WTC11 (cell line): ENCODE measurements around the gene C1orf159. TPM values are rescaled to one million over a fixed set of nuclear protein-coding genes. Genes with fewer than 3 reads are reported as not detected.

ENCODE experiments used
- ATAC-seq: fragments of 200-7000 bp; cut with Tn5 transposase; 2 replicates; pipeline ENCODE4 v1.10.0; 2021; ENCODE audit warnings: mild to moderate bottlenecking, moderate library complexity
- CTCF ChIA-PET: fragments of 300-600 bp; sonication (Branson Sonifier 250); formaldehyde crosslinking; loops from one replicate; lab custom pipeline; 2021; ENCODE audit warnings: antibody characterized with exemption; lab: Charles Lee
- POLR2A ChIA-PET: fragments of 350-600 bp; sonication (Branson Sonifier 250); formaldehyde crosslinking; loops from one replicate; lab custom pipeline; 2021; ENCODE audit warnings: antibody characterized with exemption; lab: Charles Lee
- DNase-seq: peaks from one replicate; pipeline ENCODE4 v3.0.0; 2021; ENCODE audit warnings: low spot score
- H3K27ac Mint-ChIP-seq: 2 replicates; pipeline ENCODE4 v1.8.0; 2021; ENCODE audit warnings: mixed read lengths
- H3K27me3 Mint-ChIP-seq: 2 replicates; pipeline ENCODE4 v1.8.0; 2021; ENCODE audit warnings: low read depth, mild to moderate bottlenecking, moderate library complexity, mixed read lengths
- H3K36me3 Mint-ChIP-seq: 2 replicates; pipeline ENCODE4 v1.8.0; 2021; ENCODE audit warnings: mixed read lengths
- H3K4me1 Mint-ChIP-seq: 2 replicates; pipeline ENCODE4 v1.8.0; 2022; ENCODE audit warnings: mixed read lengths
- H3K4me3 Mint-ChIP-seq: 2 replicates; pipeline ENCODE4 v1.8.0; 2021; ENCODE audit warnings: mild to moderate bottlenecking, moderate library complexity, mixed read lengths
- H3K9me3 Mint-ChIP-seq: 2 replicates; pipeline ENCODE4 v1.8.0; 2021; ENCODE audit warnings: mixed read lengths
- AR ChIP-seq: fragments of 250-450 bp; sonication (Bioruptor Pico); IDR thresholded peaks from 2 replicates; pipeline ENCODE4 v1.9.0; 2021; ENCODE audit warnings: mild to moderate bottlenecking
- ATF1 ChIP-seq: sonication (generic); formaldehyde crosslinking; IDR thresholded peaks from 2 replicates; pipeline ENCODE4 v1.8.1; 2023; ENCODE audit warnings: mild to moderate bottlenecking, moderate library complexity, missing genetic modification reagents
- ATF2 ChIP-seq: sonication (generic); formaldehyde crosslinking; IDR thresholded peaks from 2 replicates; pipeline ENCODE4 v1.8.1; 2022; ENCODE audit warnings: low read depth, missing genetic modification reagents, borderline replicate concordance
- ATF6 ChIP-seq: sonication (generic); formaldehyde crosslinking; IDR thresholded peaks from 2 replicates; pipeline ENCODE4 v1.8.1; 2023; ENCODE audit warnings: mild to moderate bottlenecking, missing genetic modification reagents
- CREB1 ChIP-seq: sonication (generic); formaldehyde crosslinking; IDR thresholded peaks from 2 replicates; pipeline ENCODE4 v1.8.0; 2023; ENCODE audit warnings: mild to moderate bottlenecking, missing genetic modification reagents
- CTCF ChIP-seq: fragments of 200-600 bp; IDR thresholded peaks from 2 replicates; pipeline ENCODE4 v1.8.0; 2022; ENCODE audit warnings: antibody characterized with exemption
- E2F1 ChIP-seq: sonication (generic); formaldehyde crosslinking; IDR thresholded peaks from 2 replicates; pipeline ENCODE4 v1.8.0; 2022; ENCODE audit warnings: mild to moderate bottlenecking, missing genetic modification reagents
- ELF4 ChIP-seq: sonication (generic); formaldehyde crosslinking; IDR thresholded peaks from 2 replicates; pipeline ENCODE4 v1.8.1; 2022; ENCODE audit warnings: low read depth, mild to moderate bottlenecking, moderate library complexity, missing genetic modification reagents
- EMX1 ChIP-seq: fragments of 250-450 bp; sonication (Bioruptor Pico); IDR thresholded peaks from 2 replicates; pipeline ENCODE4 v1.8.0; 2021; ENCODE audit warnings: mild to moderate bottlenecking
- ETV6 ChIP-seq: sonication (generic); formaldehyde crosslinking; IDR thresholded peaks from 2 replicates; pipeline ENCODE4 v1.8.1; 2022; ENCODE audit warnings: mild to moderate bottlenecking, missing genetic modification reagents
- FOXK1 ChIP-seq: sonication (generic); formaldehyde crosslinking; IDR thresholded peaks from 2 replicates; pipeline ENCODE4 v1.8.0; 2022; ENCODE audit warnings: mild to moderate bottlenecking, moderate library complexity, missing genetic modification reagents
- FOXP1 ChIP-seq: sonication (generic); formaldehyde crosslinking; IDR thresholded peaks from 2 replicates; pipeline ENCODE4 v1.8.0; 2022; ENCODE audit warnings: missing genetic modification reagents, mild to moderate bottlenecking, moderate library complexity, borderline replicate concordance
- HMGXB4 ChIP-seq: sonication (generic); formaldehyde crosslinking; IDR thresholded peaks from 2 replicates; pipeline ENCODE4 v1.8.1; 2023; ENCODE audit warnings: mild to moderate bottlenecking, moderate library complexity, missing genetic modification reagents
- NR2C2 ChIP-seq: sonication (generic); formaldehyde crosslinking; IDR thresholded peaks from 2 replicates; pipeline ENCODE4 v1.8.0; 2022; ENCODE audit warnings: mild to moderate bottlenecking, missing genetic modification reagents
- NR3C1 ChIP-seq: sonication (generic); formaldehyde crosslinking; conservative IDR thresholded peaks from 2 replicates; pipeline ENCODE4 v1.8.1; 2023; ENCODE audit warnings: low read depth, mild to moderate bottlenecking, missing genetic modification reagents
- OVOL2 ChIP-seq: fragments of 250-450 bp; sonication (Bioruptor Pico); IDR thresholded peaks from 2 replicates; pipeline ENCODE4 v1.9.0; 2021; ENCODE audit warnings: mild to moderate bottlenecking, borderline replicate concordance
- SOX15 ChIP-seq: fragments of 250-450 bp; sonication (Bioruptor Pico); IDR thresholded peaks from 2 replicates; pipeline ENCODE4 v1.9.0; 2021; ENCODE audit warnings: mild to moderate bottlenecking
- SP1 ChIP-seq: sonication (generic); formaldehyde crosslinking; conservative IDR thresholded peaks from 2 replicates; pipeline ENCODE4 v1.8.1; 2022; ENCODE audit warnings: missing genetic modification reagents
- TEAD1 ChIP-seq: sonication (generic); formaldehyde crosslinking; IDR thresholded peaks from 2 replicates; pipeline ENCODE4 v1.8.0; 2022; ENCODE audit warnings: mild to moderate bottlenecking, missing genetic modification reagents
- TEAD4 ChIP-seq: sonication (generic); formaldehyde crosslinking; IDR thresholded peaks from 2 replicates; pipeline ENCODE4 v1.8.0; 2022; ENCODE audit warnings: mild to moderate bottlenecking, missing genetic modification reagents
- TP53 ChIP-seq: sonication (generic); formaldehyde crosslinking; IDR thresholded peaks from 2 replicates; pipeline ENCODE4 v1.8.1; 2023; ENCODE audit warnings: mild to moderate bottlenecking, missing genetic modification reagents
- ZBTB43 ChIP-seq: sonication (generic); formaldehyde crosslinking; IDR thresholded peaks from 2 replicates; pipeline ENCODE4 v1.8.1; 2023; ENCODE audit warnings: mild to moderate bottlenecking, missing genetic modification reagents
- ZNF232 ChIP-seq: sonication (generic); formaldehyde crosslinking; IDR thresholded peaks from 2 replicates; pipeline ENCODE4 v1.8.0; 2022; ENCODE audit warnings: mild to moderate bottlenecking, missing genetic modification reagents
- ZNF317 ChIP-seq: sonication (generic); formaldehyde crosslinking; IDR thresholded peaks from 2 replicates; pipeline ENCODE4 v1.8.1; 2023; ENCODE audit warnings: low read depth, mild to moderate bottlenecking, moderate library complexity, missing genetic modification reagents, borderline replicate concordance
- total RNA-seq: library from RNA; stranded (reverse); gene quantifications from 3 replicates; pipeline ENCODE4 v1.2.3, GENCODE V29; 2021

Gene C1orf159
- total RNA-seq, 1 experiment from 2014 or later = 17.8 TPM

- Mint-ChIP-seq H3K27me3 (no peaks in the 10 kb centered on the region; the same call in 1 of the 2 replicates), H3K4me3 (no peak overlapping the region), H3K9me3 (no peaks in the 10 kb centered on the region), H3K4me1 (peaks cover 4% of the 10 kb centered on the region), H3K36me3 (no peaks in the 10 kb centered on the region), H3K27ac (no peak overlapping the region)
- TF ChIP-seq SOX15 (CRISPR knock-in tag) (no peak), ETV6 (CRISPR knock-in tag) (no peak), TP53 (CRISPR knock-in tag) (no peak), CREB1 (CRISPR knock-in tag) (no peak), CTCF (no peak), ZNF232 (CRISPR knock-in tag) (no peak), EMX1 (CRISPR knock-in tag) (no peak), TEAD4 (CRISPR knock-in tag) (no peak), FOXP1 (CRISPR knock-in tag) (no peak), FOXK1 (CRISPR knock-in tag) (no peak), ELF4 (CRISPR knock-in tag) (no peak), NR3C1 (CRISPR knock-in tag) (no peak), ATF6 (CRISPR knock-in tag) (no peak), SP1 (no peak), ATF2 (CRISPR knock-in tag) (no peak)
- no peak for DNase-seq
- CTCF ChIA-PET = no interaction called here
- no peak for ATAC-seq
- POLR2A ChIA-PET = no interaction called here
These were observed 13.5 kb upstream of the C1orf159 start for GRCh38 chr1:1129381-1129821.

- no peak overlapping the region for H3K4me3 Mint-ChIP-seq
- ChIA-PET POLR2A (no interaction called here), CTCF (no interaction called here)
- H3K4me1 Mint-ChIP-seq = peaks cover 4% of the 10 kb centered on the region
- no peaks in the 10 kb centered on the region for H3K36me3 Mint-ChIP-seq
- DNase-seq (no peak), ATAC-seq (no peak)
- no peaks in the 10 kb centered on the region; the same call in 1 of the 2 replicates for H3K27me3 Mint-ChIP-seq
- peaks cover 5% of the 10 kb centered on the region for H3K9me3 Mint-ChIP-seq
- no peak overlapping the region for H3K27ac Mint-ChIP-seq
- TF ChIP-seq ATF1 (CRISPR knock-in tag) (no peak), TEAD1 (CRISPR knock-in tag) (no peak), E2F1 (CRISPR knock-in tag) (no peak), ZNF317 (CRISPR knock-in tag) (no peak), NR2C2 (CRISPR knock-in tag) (no peak), ZBTB43 (CRISPR knock-in tag) (no peak), AR (CRISPR knock-in tag) (no peak), NR3C1 (CRISPR knock-in tag) (no peak), HMGXB4 (no peak), OVOL2 (no peak)
These were observed 12.7 kb upstream of the C1orf159 start for GRCh38 chr1:1128454-1129139.
